ENCODE measurements around the gene PIAS4.

The PIAS4 gene

DNA sequence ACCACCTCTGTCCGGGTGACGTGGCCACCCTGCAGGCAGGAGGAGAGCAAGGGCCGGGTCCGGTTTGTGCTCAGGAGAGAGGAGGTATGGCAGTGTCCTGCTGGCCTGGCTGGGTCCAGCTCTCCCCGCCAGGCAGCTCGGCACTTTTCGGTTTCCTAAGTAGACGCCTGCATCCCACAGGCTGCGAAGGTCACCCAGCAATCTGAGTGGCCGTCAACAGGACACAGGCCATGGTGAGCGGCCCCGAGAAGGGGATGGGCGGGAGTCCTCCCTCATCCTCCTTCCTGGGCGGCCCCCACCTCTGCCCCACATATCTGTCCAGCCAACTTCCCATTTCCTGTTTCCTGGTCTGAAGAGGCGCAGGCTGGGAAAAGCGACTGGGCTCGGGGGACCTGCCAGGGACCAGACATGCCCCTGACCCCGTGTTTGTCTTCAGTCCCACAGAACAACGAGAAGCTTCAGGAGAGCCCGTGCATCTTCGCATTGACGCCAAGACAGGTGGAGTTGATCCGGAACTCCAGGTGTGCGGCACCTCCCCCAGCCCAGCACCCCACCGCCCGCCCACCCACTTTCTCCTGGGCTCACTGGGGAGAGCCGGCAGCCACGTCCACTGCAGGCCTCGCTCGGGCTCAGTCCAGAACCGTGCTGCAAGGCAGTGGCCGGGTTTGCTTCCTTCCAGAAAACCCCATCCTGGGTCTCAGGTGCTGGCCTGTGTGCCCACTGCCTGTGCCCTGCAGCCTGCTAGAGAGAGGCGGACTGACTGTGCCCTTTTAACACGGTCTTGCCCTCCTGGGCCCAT lies 16.3 kb downstream of the PIAS4 start:
- no peak for DNase-seq

DNA sequence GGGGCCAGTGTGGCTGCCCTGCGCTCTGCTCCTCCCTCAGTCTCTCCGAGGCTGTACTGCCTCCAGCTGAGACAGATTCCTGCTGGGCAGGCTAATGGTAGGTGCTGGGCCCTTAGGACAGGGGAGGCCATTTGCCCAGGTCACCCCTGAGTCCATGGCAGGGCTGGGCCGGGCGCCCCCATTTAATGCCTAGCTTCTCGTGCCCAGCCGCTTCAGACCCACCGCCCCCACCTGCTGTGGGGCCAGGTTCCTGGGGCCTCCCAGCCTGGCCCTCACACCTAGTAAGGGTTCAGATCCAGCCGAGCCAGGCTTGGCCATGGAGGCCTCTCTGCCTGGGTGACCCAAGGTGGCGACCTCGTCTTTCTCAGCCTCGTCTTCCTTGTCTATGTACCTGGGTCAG lies 17.8 kb downstream of the PIAS4 start:
- no peak for DNase-seq

DNA sequence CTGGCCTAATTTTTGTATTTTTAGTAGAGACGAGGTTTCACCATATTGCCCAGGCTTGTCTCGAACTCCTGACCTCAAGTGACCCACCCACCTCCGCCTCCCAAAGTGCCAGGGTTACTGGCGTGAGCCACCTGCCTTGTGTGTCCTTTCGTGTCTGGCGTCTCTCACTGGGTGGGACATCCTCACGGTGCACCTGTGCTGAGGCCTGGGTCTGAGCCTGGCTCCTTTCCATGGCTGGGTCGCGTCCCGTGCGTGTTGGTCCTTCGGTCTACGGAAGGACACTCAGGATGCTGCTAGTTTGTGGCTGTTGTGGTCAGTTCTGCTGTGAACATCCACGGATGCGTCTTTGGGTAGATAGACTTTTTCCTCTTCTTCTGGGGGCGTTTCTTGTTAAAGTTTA lies 19.6 kb downstream of the PIAS4 start:
- DNase-seq: no peak

DNA sequence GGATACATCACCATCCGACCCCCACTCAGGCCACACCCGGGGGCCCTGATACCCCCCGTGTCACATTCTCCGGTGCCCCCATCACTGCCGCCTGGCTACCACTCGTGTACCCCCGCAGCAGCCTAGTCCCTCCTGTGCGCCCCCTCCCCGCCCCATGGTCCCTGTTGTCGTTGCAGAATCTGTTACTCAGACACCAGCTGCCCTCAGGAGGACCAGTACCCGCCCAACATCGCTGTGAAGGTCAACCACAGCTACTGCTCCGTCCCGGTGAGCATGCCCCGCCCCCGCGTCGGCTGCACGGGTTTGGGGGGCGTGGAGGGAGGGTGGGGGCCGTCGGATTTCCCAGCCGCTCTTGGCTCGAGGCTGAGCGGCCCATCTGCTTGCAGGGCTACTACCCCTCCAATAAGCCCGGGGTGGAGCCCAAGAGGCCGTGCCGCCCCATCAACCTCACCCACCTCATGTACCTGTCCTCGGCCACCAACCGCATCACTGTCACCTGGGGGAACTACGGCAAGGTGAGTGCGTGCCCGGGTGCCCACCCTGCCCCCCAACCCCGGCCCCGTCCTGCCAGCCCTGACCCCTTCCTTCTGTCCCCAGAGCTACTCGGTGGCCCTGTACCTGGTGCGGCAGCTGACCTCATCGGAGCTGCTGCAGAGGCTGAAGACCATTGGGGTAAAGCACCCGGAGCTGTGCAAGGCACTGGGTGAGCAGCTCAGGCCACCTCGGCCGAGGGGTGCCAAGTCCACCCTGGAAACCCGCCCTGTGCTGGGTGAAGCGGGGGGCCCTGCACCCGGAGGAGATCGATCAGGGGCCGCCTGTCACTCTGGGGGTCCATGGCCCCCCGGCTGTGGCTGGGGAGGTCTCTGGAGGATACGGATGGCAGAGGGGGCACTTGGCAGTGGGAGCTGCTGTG lies 21.1 kb downstream of the PIAS4 start:
- DNase-seq: no peak

DNA sequence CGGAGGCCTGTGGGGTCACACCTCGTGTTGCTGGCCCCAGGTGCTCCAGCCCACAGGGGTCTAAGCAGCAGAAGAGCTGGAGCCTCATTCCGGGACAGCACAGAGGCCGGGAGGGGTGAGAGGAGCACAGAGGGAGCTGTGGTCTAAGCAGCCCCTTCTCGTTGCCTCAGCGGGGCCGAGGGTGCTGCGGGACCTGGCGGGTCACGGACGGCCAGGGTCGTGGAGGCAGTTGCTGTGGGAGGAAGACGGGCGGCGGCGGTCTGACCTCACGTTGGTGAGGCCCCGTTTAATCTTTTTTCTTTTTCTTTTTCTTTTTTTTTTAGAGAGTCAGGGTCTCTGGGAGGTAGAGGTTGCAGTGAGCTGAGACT lies 21.7 kb downstream of the PIAS4 start:
- DNase-seq: no peak

DNA sequence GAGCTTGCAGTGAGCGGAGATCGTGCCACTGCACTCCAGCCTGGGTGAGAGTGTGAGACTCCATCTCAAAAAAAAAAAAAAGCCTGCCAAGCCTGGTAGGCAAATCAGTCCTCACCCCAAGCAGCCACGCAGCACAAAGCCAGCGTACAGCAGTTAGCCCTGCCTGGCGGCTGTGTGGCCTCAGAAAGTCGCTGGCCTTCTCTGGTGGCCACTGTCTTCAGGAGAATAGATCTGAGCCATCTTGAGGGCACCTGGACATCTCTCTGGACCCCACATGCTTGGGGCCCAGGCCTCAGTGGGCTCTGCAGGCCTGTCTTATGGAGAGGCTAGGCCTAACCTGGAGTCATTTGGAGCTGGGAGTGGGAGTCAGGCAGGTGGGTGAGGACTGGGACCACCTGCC lies 23.0 kb downstream of the PIAS4 start:
- no peak for DNase-seq

DNA sequence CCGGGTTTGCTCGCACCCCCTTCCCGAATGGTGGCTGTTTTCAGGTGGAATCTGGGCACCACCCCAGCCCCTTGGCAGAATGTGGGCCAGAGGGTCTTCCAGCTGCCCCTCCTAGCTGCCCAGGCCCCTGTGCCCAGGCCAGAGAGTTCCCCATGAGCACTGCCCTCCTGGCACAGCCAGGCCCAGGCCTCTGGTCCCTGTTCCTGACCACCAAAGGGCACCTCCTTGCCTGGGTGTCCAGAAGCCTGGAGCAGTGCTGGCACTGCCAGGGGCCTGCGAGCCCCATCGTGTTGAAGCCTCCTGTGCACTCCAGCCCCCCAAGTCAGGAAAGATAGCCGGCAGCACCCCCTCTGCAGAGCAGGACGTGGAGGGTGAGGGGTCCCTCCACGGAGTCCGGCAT lies 23.4 kb downstream of the PIAS4 start:
- no peak for DNase-seq

DNA sequence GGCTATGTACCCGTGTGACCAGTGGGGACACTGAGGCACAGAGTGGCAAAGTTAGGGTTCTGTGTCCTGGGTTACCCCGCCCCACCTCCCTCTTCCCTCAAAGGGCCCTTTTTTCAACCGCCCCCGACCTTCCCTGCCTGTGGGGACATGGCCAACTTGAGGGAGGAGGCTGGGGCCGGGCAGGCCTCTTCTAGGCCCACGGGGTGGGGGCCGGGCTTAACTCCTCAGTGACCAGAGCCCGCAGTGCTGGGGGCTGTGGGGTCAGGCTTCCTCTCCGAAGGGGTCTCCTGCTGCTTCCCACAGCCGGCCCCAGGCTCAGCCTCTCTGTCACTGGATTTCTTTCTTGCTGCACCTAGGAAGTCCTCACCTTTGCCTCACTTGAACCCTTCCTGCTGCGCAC lies 23.9 kb downstream of the PIAS4 start:
- DNase-seq: no peak

DNA sequence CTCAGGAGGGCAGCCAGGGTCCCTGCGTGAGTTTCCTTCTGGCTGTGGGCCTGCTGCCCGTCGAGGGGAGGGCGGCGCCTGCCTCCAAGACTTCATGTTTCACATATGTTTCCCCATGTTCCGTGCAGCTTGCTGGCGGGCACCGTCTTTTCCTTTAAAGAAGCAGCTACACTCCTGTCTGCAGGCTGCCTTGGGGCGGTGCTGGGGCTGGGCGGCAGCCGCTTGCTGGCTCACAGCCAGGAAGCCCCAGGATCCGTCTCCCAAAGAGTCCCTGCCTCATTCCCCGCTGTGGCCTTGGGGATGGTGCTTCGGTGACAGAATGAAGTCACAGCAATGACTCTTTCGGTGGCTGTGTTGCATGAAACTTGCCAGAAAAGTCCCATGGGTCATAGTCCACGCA lies 24.9 kb downstream of the PIAS4 start:
- no peak for DNase-seq

DNA sequence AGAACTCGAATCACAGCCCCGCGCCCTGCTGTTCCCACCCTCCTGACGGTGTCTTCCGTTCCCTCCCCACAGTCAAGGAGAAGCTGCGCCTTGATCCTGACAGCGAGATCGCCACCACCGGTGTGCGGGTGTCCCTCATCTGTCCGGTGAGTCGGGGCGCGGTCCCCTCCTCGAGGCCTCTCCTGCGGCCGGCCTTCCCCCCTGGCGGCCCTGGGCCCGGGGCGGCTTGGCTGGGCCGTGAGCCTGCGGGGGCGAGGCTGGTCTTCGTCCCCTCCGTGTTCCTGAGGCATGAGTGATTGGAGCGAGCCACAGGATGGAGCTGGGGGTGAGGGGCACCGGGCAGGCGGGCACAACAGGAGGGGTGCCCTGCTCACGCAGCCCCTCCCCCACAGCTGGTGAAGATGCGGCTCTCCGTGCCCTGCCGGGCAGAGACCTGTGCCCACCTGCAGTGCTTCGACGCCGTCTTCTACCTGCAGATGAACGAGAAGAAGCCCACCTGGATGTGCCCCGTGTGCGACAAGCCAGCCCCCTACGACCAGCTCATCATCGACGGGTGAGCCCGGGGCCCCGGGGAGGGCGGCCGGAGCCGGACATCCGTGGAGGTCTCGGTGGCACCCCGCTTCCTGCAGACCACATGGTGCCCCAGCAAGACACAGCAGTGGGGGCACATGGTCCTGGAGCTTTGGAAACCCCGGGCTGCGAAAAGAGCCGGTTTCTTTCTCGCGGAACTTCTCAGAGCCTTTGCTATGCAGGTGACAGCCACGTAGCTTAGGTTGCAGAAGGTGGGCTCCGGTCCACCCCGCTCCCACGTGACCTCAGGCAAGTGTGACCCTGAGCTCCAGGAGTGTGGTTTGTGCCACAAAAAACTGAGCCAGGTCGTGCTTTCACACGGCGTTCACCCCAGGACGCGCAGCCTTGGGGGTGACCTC lies 25.8 kb downstream of the PIAS4 start:
- no peak for DNase-seq

DNA sequence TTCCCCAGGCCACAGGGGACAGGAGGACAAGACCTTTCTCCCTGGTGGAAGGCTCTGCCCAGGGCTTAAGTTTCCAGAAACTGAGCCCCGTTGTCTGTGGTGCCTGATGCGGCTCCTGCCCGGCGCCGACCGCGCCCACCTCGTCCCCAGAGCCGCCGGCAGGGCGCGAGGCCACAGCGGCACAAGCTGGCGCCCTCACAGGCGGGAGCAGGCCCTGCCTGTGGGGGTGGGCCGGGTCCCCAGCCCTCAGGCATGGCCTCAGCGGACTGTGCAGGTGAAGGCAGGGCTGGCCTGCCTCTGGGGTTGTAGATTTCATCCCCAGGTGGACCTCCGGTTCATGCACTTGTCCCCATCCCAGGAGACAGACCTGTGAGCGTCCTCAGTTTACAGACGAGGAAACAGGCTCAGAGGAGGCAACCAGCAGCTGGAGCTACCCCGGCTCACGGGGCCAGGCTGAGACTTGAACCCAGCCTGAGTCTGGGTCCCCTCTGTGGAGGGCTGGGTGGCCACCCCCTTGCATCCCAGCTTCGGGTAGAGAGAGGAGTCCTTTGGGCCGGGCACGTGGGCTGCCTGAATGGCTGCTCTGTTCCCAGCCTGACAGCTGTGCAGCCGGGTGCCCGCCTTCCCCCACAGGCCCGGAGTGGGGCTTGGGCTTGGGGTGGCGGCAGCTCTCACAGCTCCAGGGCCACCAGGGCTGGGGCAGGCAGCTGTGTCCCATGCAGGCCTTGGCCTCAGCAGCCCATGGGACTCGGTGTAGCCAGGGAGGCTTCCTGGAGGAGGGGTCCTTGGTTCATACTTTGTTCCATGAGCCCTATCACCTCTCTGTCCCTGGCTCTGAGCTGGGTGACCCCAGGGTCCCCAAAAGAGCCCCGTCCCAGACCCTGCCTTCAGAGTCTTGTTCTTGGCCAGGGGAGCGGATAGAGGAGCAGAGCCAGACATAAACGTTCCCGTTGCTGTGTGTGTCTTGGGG lies 26.8 kb downstream of the PIAS4 start:
- DNase-seq: no peak

DNA sequence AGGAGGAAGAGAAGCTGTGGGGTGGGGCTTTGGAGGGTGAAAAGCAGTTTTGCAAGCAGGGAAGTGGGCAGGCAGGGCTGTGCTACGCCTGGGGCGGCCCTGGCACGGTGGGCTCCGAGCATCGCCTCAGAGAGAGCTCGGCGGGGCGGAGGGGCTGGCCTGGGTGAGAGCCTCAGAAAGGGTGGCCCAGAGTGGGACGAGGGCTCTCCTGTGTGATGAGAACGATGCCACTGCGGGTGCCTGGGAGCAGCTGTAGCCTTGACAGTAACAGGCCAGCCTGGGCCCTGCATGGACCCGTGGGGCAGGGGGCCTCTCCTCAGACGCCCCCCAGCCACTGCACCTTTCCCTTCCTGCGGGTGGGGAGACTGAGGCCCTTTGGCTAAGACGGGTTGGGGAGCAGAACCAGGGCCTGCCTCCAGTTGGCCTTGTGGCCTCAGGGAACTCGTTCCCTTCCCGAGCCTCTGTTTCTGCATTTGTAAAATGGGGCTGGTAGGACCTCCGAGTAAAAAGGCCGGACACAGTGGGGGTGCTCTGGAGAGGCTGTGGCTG lies 27.6 kb downstream of the PIAS4 start:
- no peak for DNase-seq

DNA sequence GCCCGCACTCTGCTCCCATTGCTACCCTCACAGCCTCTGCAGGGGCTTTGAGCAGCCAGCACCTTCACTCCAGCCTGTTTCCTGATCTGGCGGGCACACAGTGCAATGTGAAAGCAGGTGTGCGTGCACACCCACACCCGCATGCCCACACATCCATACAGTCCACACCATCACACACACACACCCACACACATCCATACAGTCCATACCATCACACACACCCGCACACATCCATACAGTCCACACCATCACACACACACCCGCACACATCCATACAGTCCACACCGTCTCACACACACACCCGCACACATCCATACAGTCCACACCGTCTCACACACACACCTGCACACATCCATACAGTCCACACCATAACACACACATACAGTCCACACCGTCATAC lies 28.0 kb downstream of the PIAS4 start:
- no peak for DNase-seq

DNA sequence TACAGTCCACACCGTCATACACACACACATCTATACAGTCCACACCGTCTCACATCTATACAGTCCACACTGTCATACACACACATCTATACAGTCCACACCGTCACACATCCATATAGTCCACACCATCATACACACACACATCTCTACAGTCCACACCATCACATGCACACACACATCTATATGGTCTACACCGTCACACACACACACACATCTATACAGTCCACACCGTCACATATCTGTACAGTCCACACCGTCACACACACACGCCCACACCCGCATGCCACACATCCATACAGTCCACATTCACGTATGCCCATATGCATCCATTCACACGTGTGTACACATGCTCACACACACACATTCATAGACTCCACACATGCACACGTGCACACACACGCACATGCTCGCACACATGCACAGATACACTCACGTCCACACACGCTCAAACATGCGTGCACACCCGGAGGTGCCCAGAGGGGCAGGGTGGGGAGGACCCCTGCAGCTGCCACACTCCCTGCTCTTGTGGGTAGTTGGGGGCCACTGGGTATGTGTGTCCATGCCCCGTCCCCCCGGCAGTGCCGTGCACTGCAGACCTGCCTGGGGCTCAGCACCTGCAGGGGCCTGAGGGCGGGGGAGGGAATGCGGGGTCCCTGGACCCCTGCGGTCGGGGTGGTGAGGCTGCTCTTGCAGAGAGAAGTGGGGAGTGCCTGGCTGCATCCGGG lies 29.2 kb downstream of the PIAS4 start:
- DNase-seq: no peak

DNA sequence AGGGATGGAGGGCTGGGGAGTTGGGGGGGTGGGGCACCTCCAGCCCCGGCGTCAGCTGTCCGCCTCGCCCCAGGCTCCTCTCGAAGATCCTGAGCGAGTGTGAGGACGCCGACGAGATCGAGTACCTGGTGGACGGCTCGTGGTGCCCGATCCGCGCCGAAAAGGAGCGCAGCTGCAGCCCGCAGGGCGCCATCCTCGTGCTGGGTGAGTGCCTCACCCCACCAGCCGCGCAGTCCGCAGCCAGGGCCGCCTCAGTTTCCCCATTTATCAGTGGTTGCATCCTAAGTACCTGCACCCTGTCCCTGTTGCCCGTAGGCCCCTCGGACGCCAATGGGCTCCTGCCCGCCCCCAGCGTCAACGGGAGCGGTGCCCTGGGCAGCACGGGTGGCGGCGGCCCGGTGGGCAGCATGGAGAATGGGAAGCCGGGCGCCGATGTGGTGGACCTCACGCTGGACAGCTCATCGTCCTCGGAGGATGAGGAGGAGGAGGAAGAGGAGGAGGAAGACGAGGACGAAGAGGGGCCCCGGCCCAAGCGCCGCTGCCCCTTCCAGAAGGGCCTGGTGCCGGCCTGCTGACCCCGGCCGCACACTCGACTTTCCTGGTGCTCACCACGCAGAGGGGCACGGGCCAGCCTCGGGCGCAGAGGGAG lies 29.9 kb downstream of the PIAS4 start:
- DNase-seq: no peak

DNA sequence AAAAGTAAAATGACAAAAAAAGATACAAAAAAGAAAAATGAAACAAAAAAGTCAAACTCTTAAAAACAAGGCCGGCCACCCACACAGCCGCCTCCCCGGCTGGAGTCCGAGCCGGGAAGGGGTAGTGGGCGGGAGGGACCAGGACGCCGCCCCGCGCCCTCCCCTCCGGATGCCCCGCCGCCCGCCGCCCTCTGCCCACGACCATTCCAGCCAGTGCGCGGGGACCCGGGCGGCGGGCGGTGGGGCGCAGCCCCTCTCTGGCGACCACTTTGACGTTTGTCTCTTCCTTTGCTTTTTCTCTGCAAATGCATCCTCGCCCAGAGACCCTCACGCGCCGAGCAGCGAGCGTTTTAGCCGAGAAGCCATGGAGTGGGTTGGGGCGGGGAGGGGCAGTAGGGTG lies 30.5 kb downstream of the PIAS4 start:
- DNase-seq: no peak

DNA sequence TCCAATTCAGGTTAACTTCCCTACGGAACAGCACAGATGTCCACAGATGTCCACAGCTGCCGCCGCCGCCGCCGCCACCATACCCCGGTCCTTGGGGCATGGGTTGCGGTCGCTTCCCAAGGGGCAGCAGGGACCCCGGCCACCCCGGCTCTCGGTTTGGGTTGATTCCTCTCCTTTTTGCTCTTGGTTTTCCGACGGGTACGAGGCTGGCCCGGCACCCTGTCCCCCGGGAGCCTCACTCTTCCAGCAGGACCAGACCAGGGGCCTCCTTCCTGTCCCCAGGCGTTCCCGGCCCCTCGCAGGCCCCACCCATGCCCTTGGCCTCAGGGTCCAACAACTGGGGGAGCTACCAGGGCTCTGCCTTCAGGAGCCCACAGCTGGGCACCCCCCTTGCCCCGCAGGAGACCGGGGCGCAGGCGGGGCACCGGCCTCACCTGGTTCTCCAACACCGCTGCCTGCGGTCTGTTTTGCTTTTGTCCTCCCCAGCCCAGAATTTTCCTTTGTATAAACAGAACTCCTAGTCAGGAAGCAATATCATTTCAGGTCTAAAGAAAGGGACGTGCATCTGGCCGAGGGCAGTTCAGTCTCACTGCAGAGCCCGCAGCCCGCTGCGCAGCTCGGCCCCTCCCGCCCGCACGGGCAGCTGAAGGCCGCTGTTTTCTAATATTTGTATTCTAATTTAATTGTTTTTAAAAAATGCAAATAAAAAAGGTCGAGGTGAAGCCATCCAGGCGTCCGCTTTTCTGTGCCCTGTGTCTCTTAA lies 31.3 kb downstream of the PIAS4 start:
- no peak for DNase-seq

DNA sequence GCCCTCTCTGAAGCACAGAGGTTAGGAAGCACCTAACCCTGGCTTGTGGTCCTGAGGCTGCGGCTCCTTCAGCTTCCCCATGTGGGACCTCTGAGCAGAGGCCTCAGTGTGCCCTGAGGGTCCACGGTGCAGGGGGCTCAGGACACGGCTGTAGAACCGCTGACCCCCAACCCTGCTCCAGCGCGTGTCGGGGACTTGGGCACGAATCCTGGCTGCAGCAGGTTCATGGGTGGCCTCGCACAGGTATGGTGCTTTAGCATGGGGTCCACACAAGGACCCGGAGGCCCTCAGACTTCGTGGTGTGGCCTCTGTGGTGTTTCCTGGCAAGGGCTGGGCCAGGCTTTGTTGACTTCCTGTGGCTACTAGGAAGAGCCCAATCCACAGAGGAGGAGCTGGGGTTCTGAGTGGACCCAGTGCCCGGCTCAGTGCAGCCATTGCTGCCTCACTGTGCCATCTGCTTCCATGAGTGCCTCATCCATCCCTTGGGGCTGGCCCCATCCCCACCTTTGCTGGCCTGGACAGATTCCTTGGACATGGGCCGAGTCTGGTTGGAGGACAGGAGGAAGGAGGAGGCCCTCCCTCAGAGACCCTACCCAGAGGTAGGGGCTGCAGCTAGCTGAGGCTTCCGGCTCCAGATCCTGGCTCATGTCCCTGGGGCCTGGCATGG lies 34.7 kb downstream of the PIAS4 start:
- no peak for DNase-seq

DNA sequence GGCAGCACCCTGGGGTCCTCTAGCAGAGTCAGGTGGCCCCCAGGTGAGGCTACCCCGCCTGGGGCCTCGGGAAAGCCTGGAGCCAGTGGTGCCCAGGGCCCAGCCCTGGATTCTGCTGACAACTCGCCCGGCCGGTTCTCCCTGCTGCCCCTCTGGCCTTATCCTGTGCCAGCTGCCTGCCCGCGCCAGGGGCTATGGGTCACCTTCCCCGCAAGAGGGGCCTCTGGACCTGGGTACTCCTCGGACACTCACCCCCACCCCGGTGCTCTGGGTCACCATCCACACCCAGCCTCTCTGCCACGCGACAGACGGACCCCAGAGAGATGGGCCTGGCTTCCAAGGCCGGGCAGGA lies 35.2 kb downstream of the PIAS4 start:
- DNase-seq: no peak

All from cortex of kidney (tissue), 1 donor.